GM12891 (cell line): Measurements from ENCODE around the gene QSOX2.

Experiments
- PAX5 ChIP-seq: IDR thresholded peaks from 2 replicates; pipeline ENCODE4 v1.6.1; 2011; ENCODE audit warnings: low read length, moderate library complexity, mild to moderate bottlenecking; ENCODE audit not compliant: insufficient read depth, severe bottlenecking
- POLR2A ChIP-seq: IDR thresholded peaks from 2 replicates; pipeline ENCODE4 v1.6.1; 2011; ENCODE audit warnings: low read depth, low read length, control low read depth
- POLR2AphosphoS5 ChIP-seq: IDR thresholded peaks from 2 replicates; pipeline ENCODE4 v1.6.1; 2011; ENCODE audit warnings: low read depth, low read length, control low read depth
- POU2F2 ChIP-seq: IDR thresholded peaks from 2 replicates; pipeline ENCODE4 v1.6.1; 2011; ENCODE audit warnings: low read depth, mild to moderate bottlenecking, control low read depth, low read length, moderate library complexity
- SPI1 ChIP-seq: IDR thresholded peaks from 2 replicates; pipeline ENCODE4 v1.6.1; 2011; ENCODE audit warnings: low read depth, low read length, control low read depth
- TAF1 ChIP-seq: IDR thresholded peaks from 2 replicates; pipeline ENCODE4 v1.6.1; 2011; ENCODE audit warnings: low read depth, low read length, control low read depth

GRCh38 chr9:136201609-136202453 is 43.8 kb downstream of the QSOX2 start:
- TF ChIP-seq POLR2AphosphoS5: no peak
- no peak for TF ChIP-seq POLR2A
- no peak for TF ChIP-seq TAF1
- TF ChIP-seq POU2F2: no peak
- TF ChIP-seq SPI1: no peak
- TF ChIP-seq PAX5: no peak
